Glutamatergic neuron (in vitro differentiated cells): ENCODE results near the gene LAPTM4A. TPM values are rescaled to one million over a fixed set of nuclear protein-coding genes. Genes with fewer than 3 reads are reported as not detected.

Source experiments
- DNase-seq: peaks from one replicate; pipeline ENCODE4 v3.0.0; 2022
- H3K27ac Mint-ChIP-seq: one replicate; pipeline ENCODE4 v1.8.0; 2020; ENCODE audit warnings: mild to moderate bottlenecking, mixed read lengths, inconsistent platforms; ENCODE audit not compliant: unreplicated experiment
- H3K27me3 Mint-ChIP-seq: one replicate; pipeline ENCODE4 v1.8.0; 2020; ENCODE audit warnings: mild to moderate bottlenecking, moderate library complexity, mixed read lengths, inconsistent platforms; ENCODE audit not compliant: unreplicated experiment
- H3K36me3 Mint-ChIP-seq: one replicate; pipeline ENCODE4 v1.8.0; 2020; ENCODE audit warnings: mild to moderate bottlenecking, mixed read lengths, inconsistent platforms; ENCODE audit not compliant: unreplicated experiment
- H3K4me1 Mint-ChIP-seq: one replicate; pipeline ENCODE4 v1.8.0; 2020; ENCODE audit warnings: mild to moderate bottlenecking, low read depth, mixed read lengths, inconsistent platforms; ENCODE audit not compliant: unreplicated experiment
- H3K4me3 Mint-ChIP-seq: one replicate; pipeline ENCODE4 v1.8.0; 2020; ENCODE audit warnings: mild to moderate bottlenecking, mixed read lengths, inconsistent platforms; ENCODE audit not compliant: unreplicated experiment
- H3K9me3 Mint-ChIP-seq: one replicate; pipeline ENCODE4 v1.8.0; 2020; ENCODE audit warnings: mild to moderate bottlenecking, moderate library complexity, mixed read lengths, inconsistent platforms; ENCODE audit not compliant: unreplicated experiment
- CTCF ChIP-seq: fragments of 200-600 bp; sonication (generic); IDR thresholded peaks from one replicate; pipeline ENCODE4 v1.5.0; 2021; ENCODE audit not compliant: partially characterized antibody, unreplicated experiment
- long read RNA-seq: library from polyadenylated mRNA; unstranded; transcript quantifications from one replicate; pipeline ENCODE4 v2.0.0, GENCODE V29; 2020; ENCODE audit not compliant: unreplicated experiment
- total RNA-seq: library from RNA; stranded (reverse); fragmentation: NEBNext Ultra II Directional; extraction: Animal tissue kit (Norgen Biotek cat#: 25700); gene quantifications from one replicate; pipeline ENCODE4 v1.2.1, GENCODE V29; 2021; ENCODE audit not compliant: unreplicated experiment

LAPTM4A gene
- 147 TPM for total RNA-seq
- long read RNA-seq, transcript LAPTM4A-201 (7 exons, 1,765 nt), result major isoform, 196 of 207 reads
- long read RNA-seq, partial matches to known transcripts, result 1 of 207 reads
- long read RNA-seq, other reads (novel, unspliced or antisense), result 10 of 207 reads

GRCh38 chr2:20051532-20052228 lies at the start of gene LAPTM4A:
Gene LAPTM4A (minus strand): TSS chr2:20051628. CDS start chr2:20051520, 108 bp downstream.
- peak; percentile 99 for DNase-seq
- no peak within 1 kb of the TSS for H3K4me3 Mint-ChIP-seq
- H3K4me1 Mint-ChIP-seq, result peaks cover 12% of the 10 kb centered on the region
- peaks cover 9% of the 10 kb centered on the region for H3K9me3 Mint-ChIP-seq
- peaks cover 10% of the 10 kb centered on the region for H3K27me3 Mint-ChIP-seq
- H3K27ac Mint-ChIP-seq, result no peak within 1 kb of the TSS
- no peak for TF ChIP-seq CTCF
- no peaks in the 10 kb centered on the region for H3K36me3 Mint-ChIP-seq

DNA sequence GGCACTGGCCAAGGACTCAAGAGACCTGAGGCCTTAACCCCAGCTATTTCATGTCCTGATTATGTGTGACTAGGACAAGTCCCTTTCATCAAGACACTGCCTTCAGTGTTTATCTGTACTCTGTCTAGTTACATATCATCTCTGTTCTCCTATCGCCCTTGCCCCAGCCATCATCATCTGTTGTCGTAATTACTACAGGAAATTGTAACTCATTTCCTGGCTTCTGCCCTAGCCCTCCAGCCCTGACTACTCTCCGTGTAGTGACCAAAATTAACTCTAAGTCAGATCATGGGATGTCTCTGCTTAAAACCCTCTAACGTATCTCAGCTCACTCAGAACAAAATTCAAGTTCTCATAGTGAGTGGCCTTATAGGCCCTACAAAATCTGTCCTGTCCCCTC lies 49.3 kb upstream of the LAPTM4A start:
- Mint-ChIP-seq H3K27ac (no peak overlapping the region), H3K9me3 (peaks cover 2% of the 10 kb centered on the region), H3K4me3 (no peak overlapping the region), H3K4me1 (peaks cover 3% of the 10 kb centered on the region), H3K27me3 (peaks cover 2% of the 10 kb centered on the region), H3K36me3 (no peaks in the 10 kb centered on the region)
- TF ChIP-seq CTCF, result no peak
- DNase-seq, result no peak

- Mint-ChIP-seq H3K36me3 (no peaks in the 10 kb centered on the region), H3K4me1 (peaks cover 3% of the 10 kb centered on the region), H3K4me3 (no peak overlapping the region), H3K27ac (no peak overlapping the region), H3K9me3 (no peaks in the 10 kb centered on the region), H3K27me3 (peaks cover 2% of the 10 kb centered on the region)
- TF ChIP-seq CTCF, result no peak
- DNase-seq, result no peak
Observed at GRCh38 chr2:20099780-20100179, 48.4 kb upstream of the LAPTM4A start.

DNA sequence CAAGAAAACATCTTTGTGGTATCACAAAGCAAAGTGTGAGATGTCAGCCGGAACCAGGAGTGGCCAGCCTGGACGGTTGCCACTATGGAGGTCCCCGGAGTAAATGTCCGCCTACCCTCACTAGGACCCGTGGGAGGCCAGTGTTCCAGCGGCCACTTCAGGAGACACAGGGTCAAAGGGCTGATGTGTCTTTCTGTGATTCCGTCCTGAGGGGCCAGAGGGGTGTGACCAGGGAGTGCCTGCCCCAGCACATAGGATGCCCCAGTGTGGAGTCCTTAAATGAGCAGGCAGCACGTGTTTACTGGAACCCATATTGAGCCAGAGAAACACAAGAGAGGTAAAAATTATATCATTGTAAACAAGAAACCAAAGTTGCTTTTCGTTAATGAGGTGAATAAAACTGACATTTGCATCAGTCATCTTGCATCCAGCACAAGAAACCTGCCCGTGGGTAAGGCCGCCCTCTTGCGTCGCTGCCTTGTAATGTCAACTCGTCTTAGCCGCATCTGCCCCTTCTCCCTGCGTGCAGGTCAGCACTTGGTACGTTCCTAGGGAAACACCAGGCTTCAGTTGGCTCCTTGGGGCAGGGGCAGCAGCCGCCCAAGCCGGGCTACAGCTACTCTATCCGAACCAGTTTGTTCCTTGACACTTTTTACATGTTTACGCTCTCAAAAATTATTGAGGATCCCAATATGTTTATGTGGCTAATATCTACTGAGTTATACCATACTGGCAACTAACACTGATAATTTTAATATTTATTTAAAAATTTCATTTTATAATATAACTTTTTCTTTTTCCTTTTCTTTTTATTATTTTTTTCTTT lies 46.7 kb upstream of the LAPTM4A start:
- Mint-ChIP-seq H3K27me3 (peaks cover 2% of the 10 kb centered on the region), H3K4me1 (peaks cover 3% of the 10 kb centered on the region)
- peak; percentile 87 for TF ChIP-seq CTCF

More for the DNA sequence above, 46.7 kb upstream of the LAPTM4A start:
- peak; percentile 89 for DNase-seq
- H3K36me3 Mint-ChIP-seq, result no peaks in the 10 kb centered on the region
- H3K9me3 Mint-ChIP-seq, result peaks cover 2% of the 10 kb centered on the region
- no peak overlapping the region for H3K27ac Mint-ChIP-seq
- no peak overlapping the region for H3K4me3 Mint-ChIP-seq
